SU-DHL-6 (cell line): ENCODE results near the gene SLC47A2.

ENCODE experiments used
- CTCF ChIP-seq: fragments of 200-600 bp; sonication (generic); IDR thresholded peaks from one replicate; pipeline ENCODE4 v1.5.1; 2017; ENCODE audit warnings: antibody characterized with exemption, mild to moderate bottlenecking, low read length, moderate library complexity; ENCODE audit not compliant: insufficient read depth, poor library complexity, severe bottlenecking
- EZH2phosphoT487 ChIP-seq: fragments of 200-600 bp; sonication (generic), shearing (Covaris generic); conservative IDR thresholded peaks from 2 replicates; pipeline ENCODE4 v1.6.1; 2018; ENCODE audit warnings: mild to moderate bottlenecking, antibody characterized with exemption, low read length, moderate library complexity, mixed read lengths

DNA sequence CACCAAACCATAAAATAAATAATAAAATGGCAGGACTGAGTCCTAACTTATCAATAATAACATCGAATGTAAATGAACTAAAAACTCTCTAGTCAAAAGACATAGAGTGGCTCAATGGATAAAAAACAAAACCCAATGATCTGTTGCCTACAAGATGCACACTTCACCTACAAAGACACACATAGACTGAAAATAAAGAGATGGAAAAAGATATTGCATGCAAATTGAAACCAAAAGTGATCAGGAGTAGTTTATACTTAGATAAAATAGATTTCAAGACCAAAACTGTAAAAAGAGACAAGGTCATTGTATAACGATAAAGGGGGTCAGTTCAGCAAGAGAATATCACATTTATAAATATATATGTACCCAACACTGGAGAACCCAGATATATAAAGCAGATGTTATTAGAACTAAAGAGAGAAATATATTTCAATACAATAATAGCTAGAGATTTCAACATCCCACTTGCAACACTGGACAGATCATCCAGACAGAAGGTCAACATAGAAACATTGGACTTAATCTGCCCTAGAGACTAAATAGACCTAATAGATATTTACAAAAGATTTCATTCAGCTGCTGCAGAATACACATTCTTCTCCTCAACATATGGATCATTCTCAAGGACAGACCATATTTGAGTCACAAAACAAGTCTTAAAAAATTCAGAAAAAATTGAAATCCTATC is 29.8 kb downstream of the SLC47A2 start:
- TF ChIP-seq CTCF, result no peak
- no peak for TF ChIP-seq EZH2phosphoT487
